Endothelial cell (in vitro differentiated cells): Measurements from ENCODE around the gene MST1. TPM values are rescaled to one million over a fixed set of nuclear protein-coding genes. Genes with fewer than 3 reads are reported as not detected.

Experiments
- DNase-seq: peaks from one replicate; pipeline ENCODE4 v3.0.0; 2021; ENCODE audit warnings: low spot score
- H3K27ac Mint-ChIP-seq: one replicate; pipeline ENCODE4 v1.8.0; 2021; ENCODE audit warnings: mixed read lengths, inconsistent platforms; ENCODE audit not compliant: unreplicated experiment
- H3K27me3 Mint-ChIP-seq: one replicate; pipeline ENCODE4 v1.8.0; 2021; ENCODE audit warnings: mild to moderate bottlenecking, moderate library complexity, mixed read lengths, inconsistent platforms; ENCODE audit not compliant: unreplicated experiment
- H3K36me3 Mint-ChIP-seq: one replicate; pipeline ENCODE4 v1.8.0; 2021; ENCODE audit warnings: mild to moderate bottlenecking, low read depth, mixed read lengths, inconsistent platforms; ENCODE audit not compliant: unreplicated experiment
- H3K4me1 Mint-ChIP-seq: one replicate; pipeline ENCODE4 v1.8.0; 2021; ENCODE audit warnings: mild to moderate bottlenecking, mixed read lengths, inconsistent platforms; ENCODE audit not compliant: unreplicated experiment
- H3K4me3 Mint-ChIP-seq: one replicate; pipeline ENCODE4 v1.8.0; 2021; ENCODE audit warnings: mild to moderate bottlenecking, mixed read lengths, inconsistent platforms; ENCODE audit not compliant: unreplicated experiment
- H3K9me3 Mint-ChIP-seq: one replicate; pipeline ENCODE4 v1.8.0; 2021; ENCODE audit warnings: mixed read lengths, inconsistent platforms; ENCODE audit not compliant: unreplicated experiment
- CTCF ChIP-seq: fragments of 200-600 bp; sonication (generic); IDR thresholded peaks from one replicate; pipeline ENCODE4 v1.5.0; 2021; ENCODE audit warnings: antibody characterized with exemption; ENCODE audit not compliant: unreplicated experiment
- total RNA-seq: library from RNA; stranded (reverse); fragmentation: NEBNext Ultra II Directional; extraction: Animal tissue kit (Norgen Biotek cat#: 25700); gene quantifications from one replicate; pipeline ENCODE4 v1.2.1, GENCODE V29; 2021; ENCODE audit not compliant: unreplicated experiment

The MST1 gene
- total RNA-seq, 1 donor from 2014 or later = 22.0 TPM

GRCh38 chr3:49668414-49668797 lies 20.9 kb downstream of the MST1 start:
- Mint-ChIP-seq H3K27me3 (peaks cover 8% of the 10 kb centered on the region), H3K4me3 (no peak overlapping the region), H3K27ac (no peak overlapping the region), H3K36me3 (no peaks in the 10 kb centered on the region), H3K9me3 (no peaks in the 10 kb centered on the region), H3K4me1 (peaks cover 20% of the 10 kb centered on the region)
- DNase-seq = no peak
- no peak for TF ChIP-seq CTCF

- no peaks in the 10 kb centered on the region for H3K36me3 Mint-ChIP-seq
- no peak overlapping the region for H3K4me3 Mint-ChIP-seq
- no peak for TF ChIP-seq CTCF
- peaks cover 8% of the 10 kb centered on the region for H3K27me3 Mint-ChIP-seq
- peaks cover 17% of the 10 kb centered on the region for H3K4me1 Mint-ChIP-seq
- H3K27ac Mint-ChIP-seq = no peak overlapping the region
- no peaks in the 10 kb centered on the region for H3K9me3 Mint-ChIP-seq
- no peak for DNase-seq
Observed at GRCh38 chr3:49667701-49668413, 21.4 kb downstream of the MST1 start.

- Mint-ChIP-seq H3K36me3 (peaks cover 3% of the 10 kb centered on the region), H3K4me3 (no peak overlapping the region), H3K4me1 (peaks cover 10% of the 10 kb centered on the region), H3K9me3 (no peaks in the 10 kb centered on the region), H3K27me3 (peaks cover 11% of the 10 kb centered on the region), H3K27ac (no peak overlapping the region)
- no peak for TF ChIP-seq CTCF
- DNase-seq = no peak
Observed at GRCh38 chr3:49666592-49666991, 22.7 kb downstream of the MST1 start.

GRCh38 chr3:49665822-49666519 lies 23.3 kb downstream of the MST1 start:
- Mint-ChIP-seq H3K27ac (no peak overlapping the region), H3K9me3 (no peaks in the 10 kb centered on the region), H3K27me3 (peaks cover 9% of the 10 kb centered on the region), H3K36me3 (peaks cover 3% of the 10 kb centered on the region), H3K4me3 (no peak overlapping the region), H3K4me1 (peaks cover 8% of the 10 kb centered on the region)
- DNase-seq = no peak
- TF ChIP-seq CTCF = no peak

GRCh38 chr3:49664300-49664699 lies 25.0 kb downstream of the MST1 start:
- H3K4me1 Mint-ChIP-seq = peaks cover 8% of the 10 kb centered on the region
- TF ChIP-seq CTCF = no peak
- peaks cover 3% of the 10 kb centered on the region for H3K36me3 Mint-ChIP-seq
- no peak overlapping the region for H3K27ac Mint-ChIP-seq
- H3K4me3 Mint-ChIP-seq = no peak overlapping the region
- no peak for DNase-seq
- peaks cover 9% of the 10 kb centered on the region for H3K27me3 Mint-ChIP-seq
- no peaks in the 10 kb centered on the region for H3K9me3 Mint-ChIP-seq
